Gastroesophageal sphincter (tissue), 4 donors: Measurements from ENCODE around the gene TAF3. TPM values are rescaled to one million over a fixed set of nuclear protein-coding genes. Genes with fewer than 3 reads are reported as not detected.

Experiments used
- ATAC-seq: fragments of 150-250 bp; one replicate; pipeline ENCODE4 v1.9.1; 2016; ENCODE audit warnings: mild to moderate bottlenecking, moderate library complexity
- H3K27ac ChIP-seq, 4 donors: fragments of 200-600 bp; sonication (generic) in 3 of 4; 1 replicate in 3 of 4; 2 replicates in 1 of 4; pipeline ENCODE4 v1.5.1; 2016 to 2019
- H3K27me3 ChIP-seq: fragments of 200-600 bp; sonication (generic); one replicate; pipeline ENCODE4 v1.5.1; 2019
- H3K36me3 ChIP-seq, 2 donors: fragments of 200-600 bp; sonication (generic); one replicate each; pipeline ENCODE4 v1.5.1; 2019; ENCODE audit warnings: control low read depth in 1 of 2
- H3K4me1 ChIP-seq, 3 donors: fragments of 200-600 bp; sonication (generic); 1 replicate in 2 of 3; 2 replicates in 1 of 3; pipeline ENCODE4 v1.5.1; 2016 to 2019; ENCODE audit warnings: control low read depth in 2 of 3
- H3K4me3 ChIP-seq, 2 donors: fragments of 200-600 bp; sonication (generic); one replicate each; pipeline ENCODE4 v1.5.1; 2019; ENCODE audit warnings: mild to moderate bottlenecking in 1 of 2, moderate library complexity in 1 of 2
- H3K9me3 ChIP-seq, 3 donors: fragments of 200-600 bp; sonication (generic); one replicate each; pipeline ENCODE4 v1.5.1; 2017 to 2019; ENCODE audit warnings: control low read depth in 2 of 3
- EP300 ChIP-seq: sonication (generic); formaldehyde crosslinking; IDR thresholded peaks from one replicate; pipeline ENCODE4 v1.6.1; 2017; ENCODE audit warnings: antibody characterized with exemption, mild to moderate bottlenecking
- POLR2A ChIP-seq, 2 donors: fragments of 450-650 bp; IDR thresholded peaks; one replicate each; pipeline ENCODE4 v1.6.1; 2017; ENCODE audit warnings: antibody characterized with exemption in 2 of 2, mild to moderate bottlenecking in 2 of 2, moderate library complexity in 1 of 2
- POLR2AphosphoS5 ChIP-seq: sonication (generic); formaldehyde crosslinking; IDR thresholded peaks from one replicate; pipeline ENCODE4 v1.6.1; 2017; ENCODE audit warnings: antibody characterized with exemption
- WGBS, 2 donors: methylation state at CpG; one replicate each; pipeline ENCODE4 v1.1.5; 2018; ENCODE audit warnings: low coverage in 1 of 2; 5-methylcytosine and 5-hydroxymethylcytosine counted together
- total RNA-seq, 4 donors: library from RNA; depleted of rRNA; stranded (reverse); fragments of >200 nt; gene quantifications; one replicate each; pipeline ENCODE4 v1.1.0, GENCODE V29; 2016
- TF ChIP-seq, protein P1 (sequence below), 4 experiments: fragments of 200-600 bp in 2 of 4; fragments of 450-650 bp in 2 of 4; sonication (generic) in 1 of 4; IDR thresholded peaks; one replicate each; pipeline ENCODE4 v1.5.1; 2017 to 2019; ENCODE audit warnings: antibody characterized with exemption in 4 of 4, mild to moderate bottlenecking in 2 of 4, moderate library complexity in 2 of 4

TAF3 gene
- total RNA-seq, 4 donors from 2014 or later: 5.7 to 11.8 (median 8.8) TPM

GRCh38 chr10:7944215-7944480 lies 125.8 kb downstream of the TAF3 start:
- Histone ChIP-seq H3K36me3 (no peaks in the 10 kb centered on the region), H3K27ac (no peak overlapping the region), H3K9me3 (peaks cover 0 to 10% (median 0%) of the 10 kb centered on the region in 3 donors), H3K4me1 (peaks cover 0 to 8% (median 0%) of the 10 kb centered on the region in 3 donors), H3K4me3 (no peak overlapping the region), H3K27me3 (no peaks in the 10 kb centered on the region)
- 50 to 69% methylated on average over 2 of the region's 2 CpGs for WGBS, 2 donors
- TF ChIP-seq POLR2AphosphoS5: no peak
- TF ChIP-seq, protein P1, sequence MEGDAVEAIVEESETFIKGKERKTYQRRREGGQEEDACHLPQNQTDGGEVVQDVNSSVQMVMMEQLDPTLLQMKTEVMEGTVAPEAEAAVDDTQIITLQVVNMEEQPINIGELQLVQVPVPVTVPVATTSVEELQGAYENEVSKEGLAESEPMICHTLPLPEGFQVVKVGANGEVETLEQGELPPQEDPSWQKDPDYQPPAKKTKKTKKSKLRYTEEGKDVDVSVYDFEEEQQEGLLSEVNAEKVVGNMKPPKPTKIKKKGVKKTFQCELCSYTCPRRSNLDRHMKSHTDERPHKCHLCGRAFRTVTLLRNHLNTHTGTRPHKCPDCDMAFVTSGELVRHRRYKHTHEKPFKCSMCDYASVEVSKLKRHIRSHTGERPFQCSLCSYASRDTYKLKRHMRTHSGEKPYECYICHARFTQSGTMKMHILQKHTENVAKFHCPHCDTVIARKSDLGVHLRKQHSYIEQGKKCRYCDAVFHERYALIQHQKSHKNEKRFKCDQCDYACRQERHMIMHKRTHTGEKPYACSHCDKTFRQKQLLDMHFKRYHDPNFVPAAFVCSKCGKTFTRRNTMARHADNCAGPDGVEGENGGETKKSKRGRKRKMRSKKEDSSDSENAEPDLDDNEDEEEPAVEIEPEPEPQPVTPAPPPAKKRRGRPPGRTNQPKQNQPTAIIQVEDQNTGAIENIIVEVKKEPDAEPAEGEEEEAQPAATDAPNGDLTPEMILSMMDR (IDR thresholded peaks at IDR 0.05): no peak
- no peak for TF ChIP-seq POLR2A (IDR thresholded peaks at IDR 0.05)
- TF ChIP-seq EP300: no peak
- ATAC-seq: no peak

DNA sequence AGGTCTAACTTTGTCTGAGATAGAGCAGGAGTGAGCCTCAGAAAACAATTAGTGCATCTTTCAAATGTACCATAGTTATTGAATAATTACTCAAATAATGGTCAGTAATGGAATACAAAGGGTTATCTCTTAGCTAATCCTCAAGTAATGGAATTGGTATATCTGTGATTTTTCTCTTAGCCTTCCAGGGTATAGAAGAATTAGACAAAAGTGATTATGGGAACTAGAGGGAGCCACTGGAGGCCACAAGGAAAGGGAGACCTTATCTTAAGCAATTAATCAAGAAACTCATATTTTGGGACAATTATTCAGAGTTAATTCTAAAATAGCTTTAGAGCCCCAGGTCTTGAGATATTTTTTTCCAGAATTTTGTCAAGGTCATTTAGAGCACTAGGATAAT lies 126.2 kb downstream of the TAF3 start:
- Histone ChIP-seq H3K27ac (no peak overlapping the region), H3K27me3 (no peaks in the 10 kb centered on the region), H3K9me3 (peaks cover 0 to 6% (median 0%) of the 10 kb centered on the region in 3 donors), H3K36me3 (no peaks in the 10 kb centered on the region), H3K4me3 (no peak overlapping the region), H3K4me1 (peaks cover 0 to 8% (median 0%) of the 10 kb centered on the region in 3 donors)
- no peak for ATAC-seq
- TF ChIP-seq EP300 (no peak), POLR2A (IDR thresholded peaks at IDR 0.05) (no peak), POLR2AphosphoS5 (no peak)
- TF ChIP-seq, protein P1 (IDR thresholded peaks at IDR 0.05): no peak

DNA sequence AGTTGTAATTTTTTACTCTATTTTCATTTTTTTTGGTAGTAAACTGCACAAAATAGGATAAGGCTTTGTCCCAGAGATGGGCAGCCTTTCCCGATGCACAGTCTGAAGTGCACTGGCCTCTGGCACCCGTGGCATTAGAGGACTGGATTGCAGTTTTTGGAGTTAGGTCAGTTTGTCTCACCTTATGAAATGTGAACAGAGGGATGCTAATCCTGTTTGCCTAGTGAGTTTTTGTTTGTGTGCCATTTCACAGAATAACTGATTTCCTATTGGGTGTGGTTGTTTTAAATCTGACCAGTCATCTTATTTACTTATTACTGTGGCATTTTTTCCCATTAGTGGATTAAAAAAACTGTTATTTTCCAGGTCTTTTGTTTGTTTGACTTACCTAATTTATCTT lies 126.7 kb downstream of the TAF3 start:
- ATAC-seq: no peak
- WGBS, 2 donors: 91 to 95% methylated on average over 2 of the region's 2 CpGs
- peaks cover 0 to under 1% (median 0%) of the 10 kb centered on the region in 3 donors for H3K9me3 ChIP-seq
- H3K27me3 ChIP-seq: no peaks in the 10 kb centered on the region
- H3K36me3 ChIP-seq: no peaks in the 10 kb centered on the region
- TF ChIP-seq POLR2A (IDR thresholded peaks at IDR 0.05): no peak
- TF ChIP-seq, protein P1 (IDR thresholded peaks at IDR 0.05): no peak
- no peak for TF ChIP-seq POLR2AphosphoS5
- TF ChIP-seq EP300: no peak
- no peak overlapping the region for H3K4me3 ChIP-seq
- H3K27ac ChIP-seq: no peak overlapping the region
- peaks cover 0 to 8% (median 0%) of the 10 kb centered on the region in 3 donors for H3K4me1 ChIP-seq

DNA sequence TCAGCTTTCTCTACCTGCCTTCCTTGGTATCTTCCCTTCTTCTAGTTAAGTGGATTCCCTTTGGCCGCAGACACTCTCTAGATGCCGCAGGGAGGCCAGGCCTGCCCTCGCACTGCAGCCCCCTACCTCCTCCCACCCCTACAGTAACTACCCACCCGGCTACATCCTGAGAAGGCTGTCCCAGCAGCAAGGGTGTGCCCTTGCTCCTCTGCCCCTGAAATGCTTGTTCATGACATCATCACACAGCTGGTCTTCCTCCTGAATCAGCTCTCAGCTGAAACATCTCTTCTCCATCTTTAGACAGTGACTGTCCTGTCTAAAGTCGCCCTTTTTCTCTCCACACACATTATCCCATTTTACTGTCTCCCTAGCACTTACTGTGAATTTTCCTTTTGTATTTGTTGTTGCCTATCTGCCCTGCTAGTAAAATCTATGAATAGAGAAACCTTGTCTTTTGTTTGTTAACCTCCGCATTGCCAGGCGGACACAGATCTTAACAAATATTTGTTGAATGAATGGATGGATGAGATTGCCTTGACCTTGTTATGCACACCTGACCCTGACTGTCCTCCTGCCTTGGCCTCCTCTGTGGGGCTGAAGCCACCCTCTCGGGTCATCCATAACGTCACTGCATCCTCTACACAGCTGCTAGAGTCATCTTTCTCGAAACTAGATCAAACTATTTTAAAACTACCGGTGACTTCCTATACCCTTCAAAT lies 127.3 kb downstream of the TAF3 start:
- WGBS, 2 donors: 82 to 87% methylated on average over 7 to 11 of the region's 11 CpGs

More for the DNA sequence above, 127.3 kb downstream of the TAF3 start:
- H3K4me3 ChIP-seq: no peak overlapping the region
- no peaks in the 10 kb centered on the region for H3K36me3 ChIP-seq
- H3K27me3 ChIP-seq: no peaks in the 10 kb centered on the region
- H3K9me3 ChIP-seq: no peaks in the 10 kb centered on the region
- no peak for TF ChIP-seq POLR2AphosphoS5
- TF ChIP-seq POLR2A (IDR thresholded peaks at IDR 0.05): no peak
- no peak for TF ChIP-seq EP300
- TF ChIP-seq, protein P1 (IDR thresholded peaks at IDR 0.05): no peak
- no peak for ATAC-seq
- peaks cover 0 to 8% (median 0%) of the 10 kb centered on the region in 3 donors for H3K4me1 ChIP-seq
- no peak overlapping the region for H3K27ac ChIP-seq
